ENCODE results near the gene ADAMTS6.
"Not testable (repeated sequence)": the region's sequence is repeated elsewhere in the genome, so short reads cannot be mapped to it uniquely, and the experiment has no call there.

The ADAMTS6 gene

GRCh38 chr5:65462139-65462705 lies 19.5 kb downstream of the ADAMTS6 start:
- no peak for DNase-seq (ENCODE audit: low spot score)

GRCh38 chr5:65461490-65461889 lies 20.2 kb downstream of the ADAMTS6 start:
- no peak for DNase-seq (ENCODE audit: low spot score)

- no peak for DNase-seq (ENCODE audit: low spot score)
These were observed 21.7 kb downstream of the ADAMTS6 start for GRCh38 chr5:65459995-65460394.

GRCh38 chr5:65455064-65455463 lies 26.7 kb downstream of the ADAMTS6 start:
- DNase-seq (ENCODE audit: low spot score), result no peak

GRCh38 chr5:65451436-65451835 lies 30.3 kb downstream of the ADAMTS6 start:
- DNase-seq (ENCODE audit: low spot score), result no peak

- no peak for DNase-seq (ENCODE audit: low spot score)
These were observed 35.0 kb downstream of the ADAMTS6 start for GRCh38 chr5:65446682-65447081.

- DNase-seq (ENCODE audit: low spot score), result no peak
These were observed 39.9 kb downstream of the ADAMTS6 start for GRCh38 chr5:65441800-65442199.

- peak; percentile 1 for DNase-seq (ENCODE audit: low spot score)
These were observed 41.3 kb downstream of the ADAMTS6 start for GRCh38 chr5:65440456-65440855.

- no peak for DNase-seq (ENCODE audit: low spot score)
These were observed 47.6 kb downstream of the ADAMTS6 start for GRCh38 chr5:65434122-65434521.

- no peak for DNase-seq (ENCODE audit: low spot score)
These were observed 55.1 kb downstream of the ADAMTS6 start for GRCh38 chr5:65426656-65427055.

- DNase-seq (ENCODE audit: low spot score), result no peak
These were observed 58.1 kb downstream of the ADAMTS6 start for GRCh38 chr5:65423623-65424022.

GRCh38 chr5:65418661-65419060 lies 63.1 kb downstream of the ADAMTS6 start:
- DNase-seq (ENCODE audit: low spot score), result no peak

GRCh38 chr5:65413822-65414221 lies 67.9 kb downstream of the ADAMTS6 start:
- no peak for DNase-seq (ENCODE audit: low spot score)

- DNase-seq (ENCODE audit: low spot score), result no peak
These were observed 68.9 kb downstream of the ADAMTS6 start for GRCh38 chr5:65412842-65413241.

- no peak for DNase-seq (ENCODE audit: low spot score)
These were observed 70.4 kb downstream of the ADAMTS6 start for GRCh38 chr5:65411356-65411755.

GRCh38 chr5:65395526-65396155 lies 86.1 kb downstream of the ADAMTS6 start:
- no peak for DNase-seq (ENCODE audit: low spot score)

- peak; percentile 19 for DNase-seq (ENCODE audit: low spot score)
These were observed 87.6 kb downstream of the ADAMTS6 start for GRCh38 chr5:65394087-65394486.

GRCh38 chr5:65391591-65391990 lies 90.1 kb downstream of the ADAMTS6 start:
- DNase-seq (ENCODE audit: low spot score), result no peak

- DNase-seq (ENCODE audit: low spot score), result no peak
These were observed 91.5 kb downstream of the ADAMTS6 start for GRCh38 chr5:65390208-65390607.

GRCh38 chr5:65383859-65384258 lies 97.9 kb downstream of the ADAMTS6 start:
- DNase-seq (ENCODE audit: low spot score), result no peak

- DNase-seq (ENCODE audit: low spot score), result no peak
These were observed 99.1 kb downstream of the ADAMTS6 start for GRCh38 chr5:65382582-65382981.

GRCh38 chr5:65370505-65370904 lies 111.2 kb downstream of the ADAMTS6 start:
- DNase-seq (ENCODE audit: low spot score), result not testable (repeated sequence)

- DNase-seq (ENCODE audit: low spot score), result no peak
These were observed 115.1 kb downstream of the ADAMTS6 start for GRCh38 chr5:65366655-65367054.

- DNase-seq (ENCODE audit: low spot score), result no peak
These were observed 116.8 kb downstream of the ADAMTS6 start for GRCh38 chr5:65364907-65365306.

All from HuH-7 (cell line).